ENCODE data around the gene CD274. TPM values are rescaled to one million over a fixed set of nuclear protein-coding genes. Genes with fewer than 3 reads are reported as not detected.

The CD274 gene
- total RNA-seq, 1 experiment from 2014 or later = not detected

- peaks cover 0 to 3% of the 10 kb centered on the region in 2 experiments; a peak in 1 of 5 replicates for H3K9me3 Mint-ChIP-seq
- no peak overlapping the region for H2AK5ac ChIP-seq (ENCODE audit: insufficient read length, low read length)
- no peaks in the 10 kb centered on the region for H3K79me1 ChIP-seq (ENCODE audit: insufficient read depth, low read depth, low read length, poor library complexity, severe bottlenecking)
- H3K23me2 ChIP-seq (ENCODE audit: insufficient read length, low read depth, low read length, poor library complexity, severe bottlenecking) = no peaks in the 10 kb centered on the region
- H3K4me1 ChIP-seq (ENCODE audit: insufficient read depth, low read length) = no peaks in the 10 kb centered on the region
- no CpG with 5 or more reads among the region's 4 CpGs for WGBS (ENCODE audit: extremely low coverage, insufficient read length, low lambda C conversion rate)
- no peaks in the 10 kb centered on the region for H3K27me3 Mint-ChIP-seq (ENCODE audit: low read depth)
- H3T11ph ChIP-seq (ENCODE audit: low read length) = no peak overlapping the region
- H2BK120ac ChIP-seq (ENCODE audit: low read depth, low read length, poor library complexity, severe bottlenecking) = no peak overlapping the region
- H3K23ac ChIP-seq (ENCODE audit: insufficient read length, low read depth, low read length) = no peak overlapping the region
- TF ChIP-seq, protein P1, sequence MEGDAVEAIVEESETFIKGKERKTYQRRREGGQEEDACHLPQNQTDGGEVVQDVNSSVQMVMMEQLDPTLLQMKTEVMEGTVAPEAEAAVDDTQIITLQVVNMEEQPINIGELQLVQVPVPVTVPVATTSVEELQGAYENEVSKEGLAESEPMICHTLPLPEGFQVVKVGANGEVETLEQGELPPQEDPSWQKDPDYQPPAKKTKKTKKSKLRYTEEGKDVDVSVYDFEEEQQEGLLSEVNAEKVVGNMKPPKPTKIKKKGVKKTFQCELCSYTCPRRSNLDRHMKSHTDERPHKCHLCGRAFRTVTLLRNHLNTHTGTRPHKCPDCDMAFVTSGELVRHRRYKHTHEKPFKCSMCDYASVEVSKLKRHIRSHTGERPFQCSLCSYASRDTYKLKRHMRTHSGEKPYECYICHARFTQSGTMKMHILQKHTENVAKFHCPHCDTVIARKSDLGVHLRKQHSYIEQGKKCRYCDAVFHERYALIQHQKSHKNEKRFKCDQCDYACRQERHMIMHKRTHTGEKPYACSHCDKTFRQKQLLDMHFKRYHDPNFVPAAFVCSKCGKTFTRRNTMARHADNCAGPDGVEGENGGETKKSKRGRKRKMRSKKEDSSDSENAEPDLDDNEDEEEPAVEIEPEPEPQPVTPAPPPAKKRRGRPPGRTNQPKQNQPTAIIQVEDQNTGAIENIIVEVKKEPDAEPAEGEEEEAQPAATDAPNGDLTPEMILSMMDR (conservative IDR thresholded peaks at IDR 0.05) = no peak
- no peak overlapping the region for H3K4me3 Mint-ChIP-seq
- H2BK20ac ChIP-seq (ENCODE audit: low read depth, low read length, poor library complexity, severe bottlenecking) = no peak overlapping the region
- no peak overlapping the region for H3K4ac ChIP-seq (ENCODE audit: low read depth, low read length)
- H3K4me1 Mint-ChIP-seq = peaks cover 0 to 2% of the 10 kb centered on the region in 2 experiments; a peak in 1 of 4 replicates
- no peak overlapping the region for H3K56ac ChIP-seq (ENCODE audit: insufficient read length, low read depth, low read length)
- no peaks in the 10 kb centered on the region for H3K27me3 ChIP-seq (ENCODE audit: insufficient read depth, low read length)
- no peaks in the 10 kb centered on the region; the same call in 1 of the 2 replicates for H3K79me2 ChIP-seq (ENCODE audit: insufficient read depth, low read length)
- no peak overlapping the region for H3K14ac ChIP-seq (ENCODE audit: insufficient read depth, low read length)
- no peak overlapping the region for H2BK12ac ChIP-seq (ENCODE audit: insufficient read length, low read depth, low read length)
- no peak for DNase-seq
- no peak overlapping the region for H2BK15ac ChIP-seq (ENCODE audit: low read depth, low read length)
- H4K20me1 ChIP-seq (ENCODE audit: control insufficient read depth, insufficient read depth, insufficient read length) = no peaks in the 10 kb centered on the region
- no peak overlapping the region for H3K9ac ChIP-seq (ENCODE audit: extremely low read depth, insufficient read length, low read length)
- no peak overlapping the region for H4K5ac ChIP-seq (ENCODE audit: insufficient read length, low read depth, low read length)
- H3K27ac ChIP-seq (ENCODE audit: insufficient read length, low read depth, low read length) = no peak overlapping the region
- no peak overlapping the region for H2AFZ ChIP-seq (ENCODE audit: low read length)
- H3K27ac Mint-ChIP-seq = no peak overlapping the region
- no peak overlapping the region for H4K91ac ChIP-seq (ENCODE audit: insufficient read length, low read depth, low read length)
- H3K18ac ChIP-seq (ENCODE audit: insufficient read length, low read depth, low read length) = no peak overlapping the region
- no peak overlapping the region for H4K8ac ChIP-seq (replicated peaks; ENCODE audit: insufficient read length, low read depth, low read length)
- no peaks in the 10 kb centered on the region for H3K9me3 ChIP-seq (ENCODE audit: control insufficient read depth, low read depth, low read length)
- no peak overlapping the region for H2BK5ac ChIP-seq (ENCODE audit: insufficient read length, low read length)
- no peaks in the 10 kb centered on the region for H3K36me3 Mint-ChIP-seq (ENCODE audit: insufficient read depth in 1 of 3, low read depth in 3 of 3)
- H3K4me2 ChIP-seq (ENCODE audit: insufficient read depth, insufficient read length, low read length) = no peak overlapping the region
Measured at GRCh38 chr9:5499889-5500398, 49.6 kb downstream of the CD274 start.

Data from H9 (cell line).